ENCODE measurements around the gene CEPT1.
"Not testable (repeated sequence)": the region's sequence is repeated elsewhere in the genome, so short reads cannot be mapped to it uniquely, and the experiment has no call there.

CEPT1 gene

GRCh38 chr1:111209622-111210021 lies 69.6 kb downstream of the CEPT1 start:
- Mint-ChIP-seq H3K27me3 (no peaks in the 10 kb centered on the region), H3K27ac (no peak overlapping the region), H3K4me3 (no peak overlapping the region), H3K4me1 (peaks cover 91% of the 10 kb centered on the region), H3K9me3 (no peaks in the 10 kb centered on the region)
- ATAC-seq (no peak), DNase-seq (no peak)

GRCh38 chr1:111211921-111212320 lies 71.9 kb downstream of the CEPT1 start:
- ATAC-seq, result no peak
- Mint-ChIP-seq H3K27ac (no peak overlapping the region), H3K4me3 (no peak overlapping the region), H3K4me1 (peaks cover 89% of the 10 kb centered on the region), H3K27me3 (no peaks in the 10 kb centered on the region), H3K9me3 (no peaks in the 10 kb centered on the region)
- no peak for DNase-seq

- Mint-ChIP-seq H3K4me1 (peaks cover 90% of the 10 kb centered on the region), H3K27me3 (no peaks in the 10 kb centered on the region), H3K4me3 (peak overlapping the region; percentile 59 to 81), H3K27ac (peak overlapping the region; percentile 92 to 99), H3K9me3 (peaks cover 1 to 2% of the 10 kb centered on the region in 2 donors)
- DNase-seq (no peak), ATAC-seq (no peak)
Observed at GRCh38 chr1:111212634-111213335, 72.8 kb downstream of the CEPT1 start.

- peak overlapping the region; percentile 59 to 81 for H3K4me3 Mint-ChIP-seq
- no peaks in the 10 kb centered on the region for H3K27me3 Mint-ChIP-seq
- DNase-seq, result peak in 1 of 2 donors; percentile 37
- peaks cover 90% of the 10 kb centered on the region for H3K4me1 Mint-ChIP-seq
- H3K27ac Mint-ChIP-seq, result peak overlapping the region; percentile 92 to 99
- no peak for ATAC-seq
- peaks cover 7 to 8% of the 10 kb centered on the region in 2 donors for H3K9me3 Mint-ChIP-seq
Observed at GRCh38 chr1:111213412-111213811, 73.4 kb downstream of the CEPT1 start.

GRCh38 chr1:111214074-111214801 lies 74.2 kb downstream of the CEPT1 start:
- H3K27ac Mint-ChIP-seq, result peak overlapping the region; percentile 92 to 99
- peaks cover 90% of the 10 kb centered on the region for H3K4me1 Mint-ChIP-seq
- ATAC-seq, result peak; percentile 11
- peak overlapping the region; percentile 59 to 81 for H3K4me3 Mint-ChIP-seq
- H3K9me3 Mint-ChIP-seq, result peaks cover 7 to 8% of the 10 kb centered on the region in 2 donors
- no peaks in the 10 kb centered on the region for H3K27me3 Mint-ChIP-seq
- DNase-seq, result peak in 1 of 2 donors; percentile 62

GRCh38 chr1:111214884-111215283 lies 74.9 kb downstream of the CEPT1 start:
- DNase-seq (peak; percentile 65 to 80), ATAC-seq (peak; percentile 45)
- Mint-ChIP-seq H3K9me3 (peaks cover 7 to 8% of the 10 kb centered on the region in 2 donors), H3K27ac (peak overlapping the region; percentile 92 to 99), H3K4me3 (peak overlapping the region; percentile 59 to 81), H3K27me3 (no peaks in the 10 kb centered on the region), H3K4me1 (peaks cover 90% of the 10 kb centered on the region)

- H3K9me3 Mint-ChIP-seq, DNase-seq, ATAC-seq, H3K27me3 Mint-ChIP-seq: not testable (repeated sequence)
- H3K27ac Mint-ChIP-seq, result peak overlapping the region; percentile 92 to 99
- H3K4me3 Mint-ChIP-seq, result peak overlapping the region; percentile 59 to 81
- peaks cover 90% of the 10 kb centered on the region for H3K4me1 Mint-ChIP-seq
Observed at GRCh38 chr1:111215285-111215684, 75.3 kb downstream of the CEPT1 start.

- DNase-seq (no peak), ATAC-seq (no peak)
- Mint-ChIP-seq H3K4me3 (peak overlapping the region; percentile 59 to 81), H3K27me3 (no peaks in the 10 kb centered on the region), H3K27ac (peak overlapping the region; percentile 92 to 99), H3K9me3 (peaks cover 7 to 8% of the 10 kb centered on the region in 2 donors), H3K4me1 (peaks cover 98% of the 10 kb centered on the region)
Observed at GRCh38 chr1:111216751-111217150, 76.7 kb downstream of the CEPT1 start.

GRCh38 chr1:111217183-111217910 lies 77.3 kb downstream of the CEPT1 start:
- Mint-ChIP-seq H3K9me3 (peaks cover 7 to 8% of the 10 kb centered on the region in 2 donors), H3K4me1 (peaks cover 98% of the 10 kb centered on the region), H3K27me3 (no peaks in the 10 kb centered on the region), H3K4me3 (peak overlapping the region; percentile 59 to 81), H3K27ac (peak overlapping the region; percentile 92 to 99)
- DNase-seq (peak in 1 of 2 donors; percentile 27), ATAC-seq (peak; percentile 13)

- Mint-ChIP-seq H3K27ac (peak overlapping the region; percentile 88 to 94), H3K4me1 (peaks cover 98% of the 10 kb centered on the region), H3K9me3 (peaks cover 7 to 8% of the 10 kb centered on the region in 2 donors), H3K4me3 (peak overlapping the region; percentile 53 to 61), H3K27me3 (no peaks in the 10 kb centered on the region)
- ATAC-seq (no peak), DNase-seq (peak in 1 of 2 donors; percentile 17)
Observed at GRCh38 chr1:111218701-111219556, 78.9 kb downstream of the CEPT1 start.

- peak overlapping the region; percentile 88 to 94 for H3K27ac Mint-ChIP-seq
- H3K4me1 Mint-ChIP-seq, result peaks cover 98% of the 10 kb centered on the region
- no peaks in the 10 kb centered on the region for H3K27me3 Mint-ChIP-seq
- peak overlapping the region; percentile 53 to 61 for H3K4me3 Mint-ChIP-seq
- peak in 1 of 2 donors; percentile 59 for DNase-seq
- peak; percentile 36 for ATAC-seq
- peaks cover 7 to 8% of the 10 kb centered on the region in 2 donors for H3K9me3 Mint-ChIP-seq
Observed at GRCh38 chr1:111219557-111220286, 79.7 kb downstream of the CEPT1 start.

GRCh38 chr1:111220302-111220890 lies 80.4 kb downstream of the CEPT1 start:
- no peaks in the 10 kb centered on the region for H3K27me3 Mint-ChIP-seq
- peaks cover 7 to 8% of the 10 kb centered on the region in 2 donors for H3K9me3 Mint-ChIP-seq

GRCh38 chr1:111221276-111221632 lies 81.2 kb downstream of the CEPT1 start:
- H3K9me3 Mint-ChIP-seq, result peaks cover 7 to 8% of the 10 kb centered on the region in 2 donors
- H3K4me1 Mint-ChIP-seq, result peaks cover 100% of the 10 kb centered on the region
- ATAC-seq (no peak), DNase-seq (no peak)
- H3K4me3 Mint-ChIP-seq, result peak overlapping the region; percentile 89 to 92
- no peaks in the 10 kb centered on the region for H3K27me3 Mint-ChIP-seq
- peak overlapping the region; percentile 96 to 97 for H3K27ac Mint-ChIP-seq

More at GRCh38 chr1:111220302-111220890, 80.4 kb downstream of the CEPT1 start:
- peak overlapping the region; percentile 61 to 68 for H3K4me3 Mint-ChIP-seq
- no peak for ATAC-seq
- H3K27ac Mint-ChIP-seq, result peak overlapping the region; percentile 74 to 88
- H3K4me1 Mint-ChIP-seq, result peaks cover 98% of the 10 kb centered on the region
- DNase-seq, result no peak

Data from stimulated activated naive CD8-positive, alpha-beta T cell treated with anti-CD3 and anti-CD28 coated beads, Interleukin-15, amount 100 ng/mL, for 72 hours (primary cell).